GM12878 (cell line): ENCODE data around the gene KCNK4. TPM values are rescaled to one million over a fixed set of nuclear protein-coding genes. Genes with fewer than 3 reads are reported as not detected.
A peak's percentile ranks its signal among the peaks of the same experiment; 100 is the strongest.

Source experiments
- ATF7 ChIP-seq: fragments of 450-650 bp; IDR thresholded peaks from 2 replicates; pipeline ENCODE4 v1.6.1; 2016; ENCODE audit warnings: low read depth, mild to moderate bottlenecking
- CHD2 ChIP-seq: IDR thresholded peaks from 2 replicates; pipeline ENCODE4 v1.6.1; 2011; ENCODE audit warnings: low read depth, low read length, improper control_type of control experiment, borderline replicate concordance
- EED ChIP-seq: sonication (generic); IDR thresholded peaks from 2 replicates; pipeline ENCODE4 v1.6.1; 2016; ENCODE audit warnings: antibody characterized with exemption, low read depth
- ETV6 ChIP-seq, 2 experiments: fragments of 450-650 bp in 1 of 2; IDR thresholded peaks in 1 of 2; conservative IDR thresholded peaks in 1 of 2; 2 replicates each; pipeline ENCODE4 v1.6.1; 2014; ENCODE audit warnings: antibody characterized with exemption in 1 of 2, borderline replicate concordance in 1 of 2, low read depth in 1 of 2, mild to moderate bottlenecking in 1 of 2, moderate library complexity in 1 of 2
- FOS ChIP-seq: IDR thresholded peaks from 3 replicates; pipeline ENCODE4 v1.6.1; 2011; ENCODE audit warnings: borderline replicate concordance; ENCODE audit not compliant: insufficient read length; ENCODE audit errors: extremely low read depth
- GABPA ChIP-seq: IDR thresholded peaks from 2 replicates; pipeline ENCODE4 v1.6.1; 2014; ENCODE audit warnings: antibody characterized with exemption, low read depth, mild to moderate bottlenecking, inconsistent platforms
- GATAD2B ChIP-seq: fragments of 450-650 bp; conservative IDR thresholded peaks from 2 replicates; pipeline ENCODE4 v1.6.1; 2017; ENCODE audit warnings: low read depth, mild to moderate bottlenecking, moderate library complexity
- HCFC1 ChIP-seq: fragments of 150-350 bp; IDR thresholded peaks from 2 replicates; pipeline ENCODE4 v1.6.1; 2014; ENCODE audit warnings: low read length
- IRF5 ChIP-seq: fragments of 450-650 bp; IDR thresholded peaks from 2 replicates; pipeline ENCODE4 v1.6.1; 2017; ENCODE audit warnings: borderline replicate concordance
- MTA2 ChIP-seq: fragments of 450-650 bp; IDR thresholded peaks from 2 replicates; pipeline ENCODE4 v1.6.1; 2016; ENCODE audit warnings: low read depth, mild to moderate bottlenecking, moderate library complexity
- NBN ChIP-seq: fragments of 450-650 bp; IDR thresholded peaks from 2 replicates; pipeline ENCODE4 v1.6.1; 2016
- PAX5 ChIP-seq: IDR thresholded peaks from 2 replicates; pipeline ENCODE4 v1.6.1; 2011; ENCODE audit warnings: low read depth, low read length, borderline replicate concordance
- RFX5 ChIP-seq: IDR thresholded peaks from 2 replicates; pipeline ENCODE4 v1.6.1; 2011; ENCODE audit warnings: low read depth, low read length, improper control_type of control experiment
- SMAD5 ChIP-seq: IDR thresholded peaks from 2 replicates; pipeline ENCODE4 v1.6.1; 2016; ENCODE audit warnings: antibody characterized with exemption, low read depth
- ZBTB33 ChIP-seq: fragments of 450-650 bp; IDR thresholded peaks from 2 replicates; pipeline ENCODE4 v1.6.1; 2017; ENCODE audit warnings: mild to moderate bottlenecking
- ZNF207 ChIP-seq: fragments of 450-650 bp; IDR thresholded peaks from 2 replicates; pipeline ENCODE4 v1.6.1; 2014; ENCODE audit warnings: antibody characterized with exemption, mild to moderate bottlenecking, borderline replicate concordance
- ZNF217 ChIP-seq: fragments of 450-650 bp; IDR thresholded peaks from 2 replicates; pipeline ENCODE4 v1.6.1; 2017; ENCODE audit warnings: antibody characterized with exemption, mild to moderate bottlenecking
- polyA plus RNA-seq, 11 experiments: library from polyadenylated mRNA; depleted of rRNA in 4 of 11; unstranded in 6 of 11; stranded (reverse) in 5 of 11; fragments of >200 nt; fragmentation: Nextera tagmentation in 4 of 11; fragmentation: Illumina TruSeq in 1 of 11; extraction: Ambion mirVana in 4 of 11; extraction: Trizol in 1 of 11; gene quantifications; 1 replicate in 1 of 11; 2 replicates in 10 of 11; pipeline versions ENCODE4 v1.2.1 to v1.2.3, GENCODE V29; 2011 to 2016; ENCODE audit warnings: inconsistent platforms in 2 of 11, missing spikeins in 2 of 11, low read depth in 1 of 11
- total RNA-seq, 4 experiments: library from RNA; depleted of rRNA in 3 of 4; stranded (reverse); fragments of >200 nt in 3 of 4; fragmentation: Illumina TruSeq in 1 of 4; extraction: Trizol in 1 of 4; gene quantifications; 2 replicates each; pipeline versions ENCODE4 v1.2.1 to v1.2.3, GENCODE V29; 2013 to 2021
- TF ChIP-seq, protein P1 (sequence below): fragments of 450-650 bp; formaldehyde crosslinking; IDR thresholded peaks from 2 replicates; pipeline ENCODE4 v1.4.0; 2022; ENCODE audit warnings: mild to moderate bottlenecking, moderate library complexity
- TF ChIP-seq, protein P2 (sequence below): IDR thresholded peaks from 2 replicates; pipeline ENCODE4 v1.6.1; 2011; ENCODE audit warnings: borderline replicate concordance, low read depth, mild to moderate bottlenecking, moderate library complexity, low read length; ENCODE audit not compliant: insufficient read depth, poor library complexity, severe bottlenecking

The KCNK4 gene
- total and polyA plus RNA-seq, 10 of the 15 experiments (the other 5 are each of a cell fraction or from before 2014, with no cell fraction given): 0.04 TPM; not detected in 9

- TF ChIP-seq GABPA (peak; percentile 83; the same call in 1 of the 2 replicates), EED (0 out of 2 replicates have a peak, but pooled peaks have one; percentile 33), HCFC1 (peak; percentile 40; the same call in 1 of the 2 replicates), PAX5 (peak; percentile 62; the same call in 1 of the 2 replicates), ZBTB33 (no peak), ZNF207 (0 out of 2 replicates have a peak, but pooled peaks have one; percentile 40), MTA2 (peak; percentile 72), FOS (no peak), ATF7 (no peak; the same call in 1 of the 2 replicates), GATAD2B (peak; percentile 96), ZNF217 (no peak), NBN (0 out of 2 replicates have a peak, but pooled peaks have one; percentile 82), RFX5 (no peak), IRF5 (no peak), ETV6 (conservative IDR thresholded peaks at IDR 0.05 in 1 of 2, IDR thresholded peaks at IDR 0.05 in 1 of 2; ENCODE audit: borderline replicate concordance in 1 of 2, low read depth in 1 of 2) (peak in 1 of 2 experiments; percentile 95; a peak in 2 of 4 replicates), CHD2 (peak; percentile 65), SMAD5 (peak; percentile 50; the same call in 1 of the 2 replicates)
- TF ChIP-seq, protein P1, sequence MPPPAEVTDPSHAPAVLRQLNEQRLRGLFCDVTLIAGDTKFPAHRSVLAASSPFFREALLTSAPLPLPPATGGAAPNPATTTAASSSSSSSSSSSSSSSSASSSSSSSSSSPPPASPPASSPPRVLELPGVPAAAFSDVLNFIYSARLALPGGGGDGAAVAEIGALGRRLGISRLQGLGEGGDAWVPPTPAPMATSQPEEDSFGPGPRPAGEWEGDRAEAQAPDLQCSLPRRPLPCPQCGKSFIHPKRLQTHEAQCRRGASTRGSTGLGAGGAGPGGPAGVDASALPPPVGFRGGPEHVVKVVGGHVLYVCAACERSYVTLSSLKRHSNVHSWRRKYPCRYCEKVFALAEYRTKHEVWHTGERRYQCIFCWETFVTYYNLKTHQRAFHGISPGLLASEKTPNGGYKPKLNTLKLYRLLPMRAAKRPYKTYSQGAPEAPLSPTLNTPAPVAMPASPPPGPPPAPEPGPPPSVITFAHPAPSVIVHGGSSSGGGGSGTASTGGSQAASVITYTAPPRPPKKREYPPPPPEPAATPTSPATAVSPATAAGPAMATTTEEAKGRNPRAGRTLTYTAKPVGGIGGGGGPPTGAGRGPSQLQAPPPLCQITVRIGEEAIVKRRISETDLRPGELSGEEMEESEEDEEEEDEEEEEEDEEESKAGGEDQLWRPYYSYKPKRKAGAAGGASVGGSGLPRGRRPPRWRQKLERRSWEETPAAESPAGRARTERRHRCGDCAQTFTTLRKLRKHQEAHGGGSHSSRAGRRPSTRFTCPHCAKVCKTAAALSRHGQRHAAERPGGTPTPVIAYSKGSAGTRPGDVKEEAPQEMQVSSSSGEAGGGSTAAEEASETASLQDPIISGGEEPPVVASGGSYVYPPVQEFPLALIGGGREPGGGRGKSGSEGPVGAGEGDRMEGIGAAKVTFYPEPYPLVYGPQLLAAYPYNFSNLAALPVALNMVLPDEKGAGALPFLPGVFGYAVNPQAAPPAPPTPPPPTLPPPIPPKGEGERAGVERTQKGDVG: no peak
- TF ChIP-seq, protein P2, sequence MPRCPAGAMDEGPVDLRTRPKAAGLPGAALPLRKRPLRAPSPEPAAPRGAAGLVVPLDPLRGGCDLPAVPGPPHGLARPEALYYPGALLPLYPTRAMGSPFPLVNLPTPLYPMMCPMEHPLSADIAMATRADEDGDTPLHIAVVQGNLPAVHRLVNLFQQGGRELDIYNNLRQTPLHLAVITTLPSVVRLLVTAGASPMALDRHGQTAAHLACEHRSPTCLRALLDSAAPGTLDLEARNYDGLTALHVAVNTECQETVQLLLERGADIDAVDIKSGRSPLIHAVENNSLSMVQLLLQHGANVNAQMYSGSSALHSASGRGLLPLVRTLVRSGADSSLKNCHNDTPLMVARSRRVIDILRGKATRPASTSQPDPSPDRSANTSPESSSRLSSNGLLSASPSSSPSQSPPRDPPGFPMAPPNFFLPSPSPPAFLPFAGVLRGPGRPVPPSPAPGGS: peak; percentile 10
These were observed 48.8 kb downstream of the KCNK4 start, which contains the start of gene CCDC88B (continued) for GRCh38 chr11:64339754-64340408.
